Fibroblast of villous mesenchyme (primary cell): Measurements from ENCODE around the gene FMO5. TPM values are rescaled to one million over a fixed set of nuclear protein-coding genes. Genes with fewer than 3 reads are reported as not detected.

ENCODE experiments used
- DNase-seq: peaks from one replicate; pipeline ENCODE4 v3.0.0-alpha.2; 2010; ENCODE audit warnings: low read depth
- H3K4me3 ChIP-seq: 2 replicates; pipeline ENCODE4 v1.5.1; 2011; ENCODE audit warnings: low read depth, mild to moderate bottlenecking, low read length
- CTCF ChIP-seq: IDR thresholded peaks from 2 replicates; pipeline ENCODE4 v1.5.1; 2012; ENCODE audit warnings: low read depth, mild to moderate bottlenecking, low read length; ENCODE audit not compliant: insufficient read depth
- total RNA-seq: library from RNA; depleted of rRNA; stranded (reverse); fragments of >200 nt; gene quantifications from 2 replicates; pipeline ENCODE4 v1.2.3, GENCODE V29; 2012

FMO5 gene
- 0.43 and 1.3 TPM in 2 replicates for total RNA-seq

GRCh38 chr1:147225193-147225730 is at the start of gene FMO5:
TSS of gene FMO5 (minus strand) at chr1:147225339. CDS start at chr1:147225029, 310 bp downstream.
- peak; percentile 71 for DNase-seq
- peak; percentile 28 for TF ChIP-seq CTCF
- peak within 1 kb of the TSS; percentile 72 for H3K4me3 ChIP-seq

GRCh38 chr1:147273409-147274336 is 48.5 kb upstream of the FMO5 start:
- DNase-seq = peak; percentile 91
- TF ChIP-seq CTCF = peak; percentile 48
- peak overlapping the region; percentile 12 for H3K4me3 ChIP-seq

- H3K4me3 ChIP-seq = no peak overlapping the region
- DNase-seq = no peak
- no peak for TF ChIP-seq CTCF
Measured at GRCh38 chr1:147272042-147272441, 46.9 kb upstream of the FMO5 start.

GRCh38 chr1:147270721-147271120 is 45.6 kb upstream of the FMO5 start:
- TF ChIP-seq CTCF = no peak
- DNase-seq = no peak
- no peak overlapping the region for H3K4me3 ChIP-seq

GRCh38 chr1:147267711-147268110 is 42.6 kb upstream of the FMO5 start:
- DNase-seq = no peak
- H3K4me3 ChIP-seq = no peak overlapping the region
- no peak for TF ChIP-seq CTCF

GRCh38 chr1:147266381-147266780 is 41.2 kb upstream of the FMO5 start:
- no peak for TF ChIP-seq CTCF
- H3K4me3 ChIP-seq = no peak overlapping the region
- DNase-seq = no peak
